Measurements from ENCODE around the gene ALDH3A2.

DNA sequence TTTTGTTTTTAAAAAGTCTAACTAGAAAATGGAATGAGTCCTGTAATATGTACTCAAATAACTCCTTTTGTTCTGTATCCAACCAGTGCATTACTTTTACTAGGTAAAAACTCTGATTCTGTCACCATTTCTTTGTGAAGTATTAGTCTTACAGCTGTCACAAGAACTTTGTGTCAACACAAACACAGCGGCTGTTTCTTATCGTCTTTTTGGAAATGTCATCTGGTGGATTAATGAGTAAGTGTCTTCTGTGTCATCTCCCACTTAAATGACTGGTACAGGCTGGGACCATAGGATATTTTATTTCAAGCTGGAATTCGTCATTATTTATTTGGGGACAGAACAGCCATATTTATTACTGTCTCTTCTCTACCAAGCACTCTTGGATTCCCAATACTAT lies 19.1 kb upstream of the ALDH3A2 start:
- TF ChIP-seq EP300 (IDR thresholded peaks at IDR 0.05), result no peak
- no peak for TF ChIP-seq POLR2A (IDR thresholded peaks at IDR 0.05)

Measured in stomach (tissue), 4 donors.